Measurements from ENCODE around the gene MPL. TPM values are rescaled to one million over a fixed set of nuclear protein-coding genes. Genes with fewer than 3 reads are reported as not detected.

The MPL gene
- total RNA-seq, 1 donor from 2014 or later, result not detected

DNA sequence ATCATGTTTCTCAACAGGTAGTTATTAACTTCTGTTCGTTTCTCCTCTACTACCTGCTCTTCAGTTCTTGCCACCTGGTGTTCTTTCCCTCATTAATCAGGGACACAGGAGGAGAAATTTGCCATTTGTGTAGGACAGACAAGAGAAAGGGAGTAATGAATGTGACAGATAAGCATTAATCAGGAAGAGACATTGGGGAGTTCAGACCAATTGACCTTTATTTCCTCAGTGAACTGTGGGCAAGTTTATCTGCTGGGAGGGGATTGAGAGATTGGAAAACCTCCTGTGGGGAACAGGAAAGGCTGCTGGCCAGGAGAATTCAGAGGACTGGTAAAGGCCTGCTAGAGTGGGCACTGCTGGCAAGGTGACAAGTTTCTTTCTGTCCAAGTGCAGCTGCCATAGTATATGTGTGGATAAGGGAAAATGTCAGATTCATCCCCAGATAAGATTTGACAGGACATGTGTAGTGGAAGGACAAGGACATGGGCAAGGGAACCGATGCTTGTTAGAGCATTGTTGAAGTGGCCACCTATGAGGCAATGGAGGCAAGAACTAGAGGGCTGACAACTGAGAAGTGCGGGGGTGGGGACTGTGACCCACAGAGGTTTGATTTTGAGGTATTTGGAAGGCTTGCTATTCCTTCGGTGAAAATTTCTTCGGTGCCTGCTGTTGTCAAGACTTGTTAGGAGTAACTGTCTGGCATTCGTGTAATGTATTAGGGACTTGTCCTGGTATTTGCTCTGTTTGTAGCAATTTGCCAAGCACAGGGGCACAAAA lies 64.7 kb downstream of the MPL start:
- no peak for TF ChIP-seq CTCF (IDR thresholded peaks at IDR 0.05)
- H3K27ac ChIP-seq, result no peak overlapping the region
- no peak for DNase-seq (ENCODE audit: low spot score in 2 of 2)
- intact Hi-C loops (cut with DNase I), result no loop called here
- peaks cover 43% of the 10 kb centered on the region in 2 donors for H3K36me3 ChIP-seq
- H3K27me3 ChIP-seq, result no peaks in the 10 kb centered on the region
- no peaks in the 10 kb centered on the region for H3K9me3 ChIP-seq
- H3K4me1 ChIP-seq, result no peaks in the 10 kb centered on the region
- no peak overlapping the region for H3K4me3 ChIP-seq

Other genes starting within 250 kb of the MPL start
- 22.1 TPM for gene EBNA1BP2, start 165.5 kb upstream of the MPL start, total RNA-seq
- gene CFAP57, start 165.5 kb upstream of the MPL start, total RNA-seq, result not detected
- not detected for gene TMEM125, start 67.8 kb upstream of the MPL start, total RNA-seq
- gene C1orf210, start 52.2 kb upstream of the MPL start, total RNA-seq, result not detected
- 120 TPM for gene TIE1, start 36.8 kb upstream of the MPL start, total RNA-seq
- not detected for gene CDC20, start 21.2 kb downstream of the MPL start, total RNA-seq
- 39.9 TPM for gene ELOVL1, start 30.2 kb downstream of the MPL start, total RNA-seq
- gene MED8, start 52.0 kb downstream of the MPL start, total RNA-seq, result 15.3 TPM
- gene SZT2, start 52.1 kb downstream of the MPL start, total RNA-seq, result 35.9 TPM
- gene HYI, start 116.1 kb downstream of the MPL start, total RNA-seq, result 56.4 TPM
- 43.6 TPM for gene PTPRF, start 193.1 kb downstream of the MPL start, total RNA-seq